ENCODE measurements around the gene NEURL4. TPM values are rescaled to one million over a fixed set of nuclear protein-coding genes. Genes with fewer than 3 reads are reported as not detected.

NEURL4 gene
- total and polyA plus RNA-seq, 2 donors (not counting 1 experiment from before 2014, with no cell fraction given): 54.6 to 85.2 TPM

DNA sequence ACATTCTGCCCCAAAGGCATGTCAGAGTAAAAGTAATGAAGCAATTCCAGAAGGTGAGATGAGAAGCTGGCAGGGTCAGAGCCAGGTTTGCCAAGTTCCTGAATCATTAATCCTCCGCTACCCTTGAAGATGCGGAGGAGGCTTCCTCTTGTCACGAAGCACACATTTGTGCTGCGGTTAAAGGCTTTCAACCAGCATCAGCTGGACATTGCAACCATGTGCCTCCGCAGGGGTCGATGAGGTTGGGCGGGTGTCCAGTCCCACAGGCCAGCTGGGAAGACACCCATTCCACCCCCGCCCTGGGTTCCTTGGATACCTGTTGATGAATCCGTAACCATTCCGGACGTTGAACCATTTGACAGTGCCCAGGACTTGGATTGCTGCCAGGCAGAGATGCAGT is 36.0 kb downstream of the NEURL4 start:
- H3K27me3 Mint-ChIP-seq: peaks cover 41% of the 10 kb centered on the region
- Histone ChIP-seq H3K27ac (ENCODE audit: low read length in 2 of 2) (no peak overlapping the region), H3K9ac (ENCODE audit: low read length) (no peak overlapping the region), H4K20me1 (ENCODE audit: control insufficient read depth, insufficient read depth, low read length, poor library complexity, severe bottlenecking) (no peaks in the 10 kb centered on the region), H2AFZ (ENCODE audit: insufficient read depth, low read depth, low read length, poor library complexity, severe bottlenecking) (no peak overlapping the region), H3K36me3 (replicated peaks in 1 of 2; ENCODE audit: control extremely low read depth in 1 of 2, control insufficient read depth in 1 of 2, extremely low read depth in 1 of 2, insufficient read depth in 2 of 2, low read length in 1 of 2) (no peaks in the 10 kb centered on the region), H3K4me1 (ENCODE audit: control insufficient read depth in 2 of 2, insufficient read depth in 2 of 2, low read length in 2 of 2) (peaks cover 28 to 30% of the 10 kb centered on the region in 2 donors), H3K4me2 (replicated peaks; ENCODE audit: low read depth, low read length, poor library complexity, severe bottlenecking) (no peak overlapping the region), H3K27me3 (replicated peaks in 1 of 4; ENCODE audit: control extremely low read depth in 1 of 4, control insufficient read depth in 3 of 4, insufficient read depth in 4 of 4, low read length in 3 of 4) (peaks cover 0 to 56% (median 15%) of the 10 kb centered on the region in 4 experiments), H3K9me3 (ENCODE audit: control extremely low read depth in 1 of 3, control insufficient read depth in 2 of 3, insufficient read depth in 1 of 3, low read length in 2 of 3) (peaks cover 0 to 7% (median 0%) of the 10 kb centered on the region in 3 donors), H3K4me3 (ENCODE audit: control extremely low read depth in 1 of 5, extremely low read depth in 1 of 5, insufficient read depth in 1 of 5, low read depth in 2 of 5, low read length in 4 of 5) (no peak overlapping the region), H3K79me2 (ENCODE audit: control insufficient read depth, insufficient read depth, low read length) (no peaks in the 10 kb centered on the region)
- TF ChIP-seq EZH2 (IDR thresholded peaks at IDR 0.05; ENCODE audit: borderline replicate concordance, insufficient read depth, low read depth, low read length, poor library complexity, severe bottlenecking): no peak
- no peak for TF ChIP-seq CTCF (IDR thresholded peaks at IDR 0.05)
- no peaks in the 10 kb centered on the region for H3K9me3 Mint-ChIP-seq (ENCODE audit: insufficient read depth)
- no peak overlapping the region for H3K27ac Mint-ChIP-seq
- H3K4me3 Mint-ChIP-seq: peak overlapping the region; percentile 77
- H3K4me1 Mint-ChIP-seq: peaks cover 22% of the 10 kb centered on the region
- intact Hi-C loops (cut with micrococcal nuclease): loop anchor here (10.0 kb wide), 1 partner anchor 158 kb away; no protein-coding TSS in a partner anchor
- ATAC-seq (ENCODE audit: low read depth) (no peak), DNase-seq (no peak)
- POLR2A ChIA-PET: interaction anchor here (0.7 to 1.4 kb wide), 2 partner anchors 12 to 75 kb away, joined by 4 to 7 read pairs; partner anchors contain the start of gene SLC2A4
- 98% methylated on average over 8 of the region's 11 CpGs for WGBS (ENCODE audit: insufficient coverage)
- CTCF ChIA-PET: interaction anchor here (1.2 kb wide), 1 partner anchor 34 kb away, joined by 3 read pairs; no protein-coding TSS in a partner anchor

DNA sequence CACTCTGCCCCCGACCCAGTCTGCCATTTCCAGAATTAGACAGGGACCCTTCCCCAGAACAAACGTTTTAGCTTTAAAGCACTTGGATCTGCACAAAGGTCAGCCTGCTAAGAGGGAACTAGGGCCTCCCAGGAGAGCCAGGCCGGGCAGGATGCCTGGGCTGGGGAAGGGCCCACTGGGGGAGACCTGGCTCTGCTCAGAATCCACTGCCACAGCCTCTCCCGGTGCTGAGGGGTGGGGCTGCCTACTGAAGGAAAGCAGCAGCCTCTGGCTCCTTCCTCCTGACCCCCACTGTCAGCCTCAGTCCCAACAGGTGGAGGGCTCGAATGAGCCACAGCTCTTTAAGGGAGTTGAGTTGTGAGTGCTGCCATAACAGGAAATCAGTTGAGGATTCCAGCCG is 36.4 kb downstream of the NEURL4 start:
- Histone ChIP-seq H3K4me3 (ENCODE audit: control extremely low read depth in 1 of 5, extremely low read depth in 1 of 5, insufficient read depth in 1 of 5, low read depth in 2 of 5, low read length in 4 of 5) (no peak overlapping the region), H2AFZ (ENCODE audit: insufficient read depth, low read depth, low read length, poor library complexity, severe bottlenecking) (no peak overlapping the region), H3K27me3 (replicated peaks in 1 of 4; ENCODE audit: control extremely low read depth in 1 of 4, control insufficient read depth in 3 of 4, insufficient read depth in 4 of 4, low read length in 3 of 4) (peaks cover 0 to 58% (median 15%) of the 10 kb centered on the region in 4 experiments), H3K9me3 (ENCODE audit: control extremely low read depth in 1 of 3, control insufficient read depth in 2 of 3, insufficient read depth in 1 of 3, low read length in 2 of 3) (peaks cover 0 to 7% (median 0%) of the 10 kb centered on the region in 3 donors), H3K4me1 (ENCODE audit: control insufficient read depth in 2 of 2, insufficient read depth in 2 of 2, low read length in 2 of 2) (peaks cover 28 to 30% of the 10 kb centered on the region in 2 donors), H3K79me2 (ENCODE audit: control insufficient read depth, insufficient read depth, low read length) (no peaks in the 10 kb centered on the region), H3K27ac (ENCODE audit: low read length in 2 of 2) (no peak overlapping the region), H3K36me3 (replicated peaks in 1 of 2; ENCODE audit: control extremely low read depth in 1 of 2, control insufficient read depth in 1 of 2, extremely low read depth in 1 of 2, insufficient read depth in 2 of 2, low read length in 1 of 2) (no peaks in the 10 kb centered on the region), H3K4me2 (replicated peaks; ENCODE audit: low read depth, low read length, poor library complexity, severe bottlenecking) (no peak overlapping the region), H4K20me1 (ENCODE audit: control insufficient read depth, insufficient read depth, low read length, poor library complexity, severe bottlenecking) (no peaks in the 10 kb centered on the region), H3K9ac (ENCODE audit: low read length) (no peak overlapping the region)
- no peak for DNase-seq
- H3K9me3 Mint-ChIP-seq (ENCODE audit: insufficient read depth): no peaks in the 10 kb centered on the region
- H3K4me1 Mint-ChIP-seq: peaks cover 22% of the 10 kb centered on the region
- ChIA-PET CTCF (interaction anchor here (1.2 kb wide), 1 partner anchor 33 kb away, joined by 3 read pairs; no protein-coding TSS in a partner anchor), POLR2A (no interaction called here)
- peaks cover 45% of the 10 kb centered on the region for H3K27me3 Mint-ChIP-seq
- intact Hi-C loops (cut with micrococcal nuclease): loop anchor here (10.0 kb wide), 1 partner anchor 158 kb away; no protein-coding TSS in a partner anchor
- no peak for TF ChIP-seq EZH2 (IDR thresholded peaks at IDR 0.05; ENCODE audit: borderline replicate concordance, insufficient read depth, low read depth, low read length, poor library complexity, severe bottlenecking)
- TF ChIP-seq CTCF (IDR thresholded peaks at IDR 0.05): no peak
- H3K4me3 Mint-ChIP-seq: peak overlapping the region; percentile 52
- no peak for ATAC-seq (ENCODE audit: low read depth)
- no peak overlapping the region for H3K27ac Mint-ChIP-seq
- 67% methylated on average over 1 of the region's 6 CpGs for WGBS (ENCODE audit: insufficient coverage)

Data from B cell (primary cell).